ENCODE results near the gene SOCS3.

DNA sequence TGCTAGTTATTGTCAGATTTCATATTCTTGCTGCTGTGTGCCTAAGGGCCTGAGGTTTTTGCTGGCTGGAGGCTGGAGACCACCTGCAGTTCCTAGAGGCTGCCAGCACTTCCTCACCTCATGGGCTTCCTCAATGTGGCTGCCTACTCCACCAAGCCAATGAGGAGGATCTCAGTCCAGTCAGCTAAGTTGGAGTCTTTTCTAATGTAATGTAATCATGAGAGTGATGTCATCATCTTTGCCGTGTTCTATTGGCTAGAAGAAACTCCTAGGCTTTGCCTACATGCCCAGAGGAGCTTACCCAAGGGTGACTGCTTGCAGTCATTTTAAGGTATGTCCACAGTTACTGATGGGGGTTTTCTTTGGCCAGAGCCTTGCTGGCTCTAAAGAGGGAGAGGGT lies 53.0 kb downstream of the SOCS3 start:
- no peak for TF ChIP-seq POLR2A (IDR thresholded peaks at IDR 0.05)
- TF ChIP-seq, protein P1, sequence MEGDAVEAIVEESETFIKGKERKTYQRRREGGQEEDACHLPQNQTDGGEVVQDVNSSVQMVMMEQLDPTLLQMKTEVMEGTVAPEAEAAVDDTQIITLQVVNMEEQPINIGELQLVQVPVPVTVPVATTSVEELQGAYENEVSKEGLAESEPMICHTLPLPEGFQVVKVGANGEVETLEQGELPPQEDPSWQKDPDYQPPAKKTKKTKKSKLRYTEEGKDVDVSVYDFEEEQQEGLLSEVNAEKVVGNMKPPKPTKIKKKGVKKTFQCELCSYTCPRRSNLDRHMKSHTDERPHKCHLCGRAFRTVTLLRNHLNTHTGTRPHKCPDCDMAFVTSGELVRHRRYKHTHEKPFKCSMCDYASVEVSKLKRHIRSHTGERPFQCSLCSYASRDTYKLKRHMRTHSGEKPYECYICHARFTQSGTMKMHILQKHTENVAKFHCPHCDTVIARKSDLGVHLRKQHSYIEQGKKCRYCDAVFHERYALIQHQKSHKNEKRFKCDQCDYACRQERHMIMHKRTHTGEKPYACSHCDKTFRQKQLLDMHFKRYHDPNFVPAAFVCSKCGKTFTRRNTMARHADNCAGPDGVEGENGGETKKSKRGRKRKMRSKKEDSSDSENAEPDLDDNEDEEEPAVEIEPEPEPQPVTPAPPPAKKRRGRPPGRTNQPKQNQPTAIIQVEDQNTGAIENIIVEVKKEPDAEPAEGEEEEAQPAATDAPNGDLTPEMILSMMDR (IDR thresholded peaks at IDR 0.05), result no peak

Data from lower leg skin (tissue), 3 donors.